HEK293T (cell line): ENCODE measurements around the gene C3orf38.
"Not testable (repeated sequence)": the region's sequence is repeated elsewhere in the genome, so short reads cannot be mapped to it uniquely, and the experiment has no call there.

Source experiments
- CTCF ChIA-PET: fragments of 350-600 bp; formaldehyde crosslinking; extraction: SDS; loops from one replicate; lab custom pipeline; 2021; ENCODE audit warnings: antibody characterized with exemption, inconsistent platforms; lab: Yijun Ruan, JAX
- POLR2A ChIA-PET: fragments of 350-600 bp; formaldehyde crosslinking; extraction: SDS; loops from one replicate; lab custom pipeline; 2020; ENCODE audit warnings: antibody characterized with exemption, inconsistent platforms; lab: Yijun Ruan, JAX
- DNase-seq: peaks from one replicate; pipeline ENCODE4 v3.0.0; 2012; ENCODE audit warnings: mixed read lengths; ENCODE audit errors: extremely low spot score
- ARNT ChIP-seq: fragments of 450-650 bp; IDR thresholded peaks from 2 replicates; pipeline ENCODE4 v1.6.1; 2017; ENCODE audit warnings: mild to moderate bottlenecking
- BHLHE40 ChIP-seq: fragments of 450-650 bp; IDR thresholded peaks from 2 replicates; pipeline ENCODE4 v1.6.1; 2016; ENCODE audit warnings: mild to moderate bottlenecking, moderate library complexity, borderline replicate concordance
- CTBP1 ChIP-seq: fragments of 450-650 bp; IDR thresholded peaks from 2 replicates; pipeline ENCODE4 v1.6.1; 2016; ENCODE audit warnings: borderline replicate concordance
- ELF4 ChIP-seq: fragments of 450-650 bp; IDR thresholded peaks from 2 replicates; pipeline ENCODE4 v1.6.1; 2017; ENCODE audit warnings: antibody characterized with exemption
- FOXA1 ChIP-seq: fragments of 450-650 bp; IDR thresholded peaks from 2 replicates; pipeline ENCODE4 v1.6.1; 2016; ENCODE audit warnings: mild to moderate bottlenecking
- FOXK2 ChIP-seq: fragments of 450-650 bp; IDR thresholded peaks from 2 replicates; pipeline ENCODE4 v1.6.1; 2016; ENCODE audit warnings: mild to moderate bottlenecking
- FOXM1 ChIP-seq: fragments of 450-650 bp; IDR thresholded peaks from 2 replicates; pipeline ENCODE4 v1.6.1; 2017; ENCODE audit warnings: mild to moderate bottlenecking, borderline replicate concordance
- HDGF ChIP-seq: fragments of 450-650 bp; IDR thresholded peaks from 2 replicates; pipeline ENCODE4 v1.6.1; 2017; ENCODE audit warnings: antibody characterized with exemption, borderline replicate concordance
- L3MBTL2 ChIP-seq: fragments of 450-650 bp; conservative IDR thresholded peaks from 2 replicates; pipeline ENCODE4 v1.6.1; 2016; ENCODE audit warnings: mild to moderate bottlenecking
- LEF1 ChIP-seq: fragments of 450-650 bp; IDR thresholded peaks from 2 replicates; pipeline ENCODE4 v1.6.1; 2017; ENCODE audit warnings: mild to moderate bottlenecking, borderline replicate concordance
- NFRKB ChIP-seq: fragments of 450-650 bp; IDR thresholded peaks from 2 replicates; pipeline ENCODE4 v1.6.1; 2016; ENCODE audit warnings: mild to moderate bottlenecking, moderate library complexity
- SP1 ChIP-seq: fragments of 450-650 bp; IDR thresholded peaks from 2 replicates; pipeline ENCODE4 v1.6.1; 2017
- SUZ12 ChIP-seq: fragments of 450-650 bp; IDR thresholded peaks from 2 replicates; pipeline ENCODE4 v1.6.1; 2016; ENCODE audit warnings: mild to moderate bottlenecking
- TARDBP ChIP-seq: fragments of 450-650 bp; IDR thresholded peaks from 2 replicates; pipeline ENCODE4 v1.6.1; 2016
- ZNF384 ChIP-seq: fragments of 450-650 bp; IDR thresholded peaks from 2 replicates; pipeline ENCODE4 v1.6.1; 2016
- TF ChIP-seq, protein P1 (sequence below): fragments of 450-650 bp; IDR thresholded peaks from 2 replicates; pipeline ENCODE4 v1.6.1; 2016

The C3orf38 gene

DNA sequence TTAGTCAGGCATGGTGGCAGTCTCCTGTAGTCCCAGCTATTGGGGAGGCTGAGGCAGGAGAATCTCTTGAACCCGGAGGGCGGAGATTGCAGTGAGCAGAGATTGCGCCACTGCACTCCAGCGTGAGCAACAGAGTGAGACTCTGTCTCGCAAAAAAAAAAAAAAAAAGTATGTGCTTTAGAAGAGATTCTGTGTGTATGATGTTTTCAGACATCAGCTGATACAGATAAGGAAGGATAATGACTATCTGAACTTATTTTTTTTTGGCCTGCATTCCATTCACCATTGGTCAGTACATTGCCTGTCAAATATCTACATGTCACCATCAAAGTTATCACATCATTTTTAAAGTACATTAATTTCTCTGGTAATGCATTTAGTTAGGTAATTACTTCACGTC lies 17.4 kb downstream of the C3orf38 start:
- no peak for DNase-seq
- CTCF ChIA-PET = no interaction called here
- TF ChIP-seq L3MBTL2 (no peak), HDGF (no peak), BHLHE40 (no peak), SP1 (no peak), LEF1 (no peak), ARNT (no peak), FOXA1 (no peak), ZNF384 (no peak), NFRKB (no peak)
- POLR2A ChIA-PET = no interaction called here

DNA sequence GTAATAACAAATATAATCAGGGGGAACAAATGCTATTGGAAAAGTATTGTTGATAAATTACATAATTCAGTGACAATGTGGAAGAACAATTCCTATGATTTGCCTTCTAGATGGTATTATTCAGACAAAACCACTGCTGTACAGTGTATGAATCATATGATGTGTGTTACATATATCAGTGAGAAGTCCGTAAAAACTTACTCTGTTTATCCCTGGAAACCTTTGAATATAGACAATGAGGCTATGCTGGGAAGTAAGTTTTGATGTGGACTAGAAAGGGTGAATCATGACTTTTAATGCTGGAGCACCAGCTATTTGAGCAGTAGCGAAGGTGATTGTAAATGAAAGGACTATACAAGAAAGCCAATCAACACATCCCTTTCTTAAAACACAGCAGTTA lies 17.9 kb downstream of the C3orf38 start:
- CTCF ChIA-PET = no interaction called here
- TF ChIP-seq FOXK2 (no peak), FOXM1 (no peak), TARDBP (no peak), HDGF (no peak), ZNF384 (no peak), SP1 (no peak), ELF4 (no peak), ARNT (no peak)
- POLR2A ChIA-PET = no interaction called here

DNA sequence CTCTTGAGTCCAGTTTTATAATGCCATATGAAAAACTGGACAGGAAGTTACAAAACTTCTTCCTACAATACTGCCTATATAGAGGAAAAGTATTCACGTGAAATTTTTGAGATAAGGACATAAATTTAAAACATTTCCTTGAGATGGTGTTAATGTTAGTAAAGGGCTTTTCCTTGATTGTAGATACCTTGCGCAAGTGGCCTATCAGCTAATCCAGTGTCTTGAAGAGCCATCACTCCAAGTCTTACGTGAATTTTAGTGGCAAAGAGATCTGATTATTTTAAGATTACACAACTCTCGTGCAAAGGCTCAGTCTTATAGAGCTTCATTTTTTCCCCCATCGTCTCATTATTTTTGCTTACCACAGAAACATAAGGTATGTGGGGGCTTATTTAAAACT lies 18.4 kb downstream of the C3orf38 start:
- no peak for TF ChIP-seq ZNF384
- no peak for TF ChIP-seq L3MBTL2
- TF ChIP-seq, protein P1, sequence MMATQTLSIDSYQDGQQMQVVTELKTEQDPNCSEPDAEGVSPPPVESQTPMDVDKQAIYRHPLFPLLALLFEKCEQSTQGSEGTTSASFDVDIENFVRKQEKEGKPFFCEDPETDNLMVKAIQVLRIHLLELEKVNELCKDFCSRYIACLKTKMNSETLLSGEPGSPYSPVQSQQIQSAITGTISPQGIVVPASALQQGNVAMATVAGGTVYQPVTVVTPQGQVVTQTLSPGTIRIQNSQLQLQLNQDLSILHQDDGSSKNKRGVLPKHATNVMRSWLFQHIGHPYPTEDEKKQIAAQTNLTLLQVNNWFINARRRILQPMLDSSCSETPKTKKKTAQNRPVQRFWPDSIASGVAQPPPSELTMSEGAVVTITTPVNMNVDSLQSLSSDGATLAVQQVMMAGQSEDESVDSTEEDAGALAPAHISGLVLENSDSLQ = no peak
- TF ChIP-seq ARNT = no peak
- no peak for TF ChIP-seq HDGF
- TF ChIP-seq BHLHE40 = no peak
- no peak for TF ChIP-seq FOXA1
- no peak for TF ChIP-seq SUZ12
- no peak for TF ChIP-seq ELF4
- TF ChIP-seq LEF1 = no peak
- TF ChIP-seq FOXM1 = no peak
- TF ChIP-seq SP1 = no peak
- TF ChIP-seq CTBP1 = no peak
- no peak for TF ChIP-seq TARDBP
- TF ChIP-seq FOXK2 = no peak
- DNase-seq = no peak
- ChIA-PET CTCF (no interaction called here), POLR2A (no interaction called here)

More for the DNA sequence above, 17.9 kb downstream of the C3orf38 start:
- no peak for DNase-seq

DNA sequence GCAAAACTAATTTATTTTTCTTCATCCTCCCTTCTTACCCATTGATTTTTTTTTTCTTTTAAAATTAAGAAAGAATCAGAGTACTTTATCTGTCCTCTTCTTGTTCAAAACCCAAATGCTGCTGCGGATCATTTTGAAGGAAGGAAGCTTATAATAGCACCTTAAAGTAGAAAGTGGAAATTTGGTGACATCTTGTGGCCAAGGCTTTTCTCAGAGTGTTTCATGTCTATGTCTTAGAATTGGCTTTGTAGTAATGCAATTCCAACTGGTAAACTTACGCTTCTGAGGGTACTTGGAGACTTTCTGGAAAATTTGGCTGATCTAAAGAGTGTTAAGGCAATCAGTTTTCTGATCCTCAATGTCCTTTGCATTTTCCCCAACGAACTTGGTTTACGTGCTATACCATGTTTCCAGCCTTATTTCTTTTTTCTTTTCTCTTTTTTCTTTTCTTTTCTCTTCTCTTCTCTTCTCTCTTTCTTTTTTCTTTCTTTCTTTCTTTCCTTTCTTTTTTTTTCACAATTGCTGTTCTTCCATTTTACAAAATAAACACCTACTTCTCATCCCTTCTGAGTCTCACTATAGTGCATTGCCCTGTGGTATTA lies 30.7 kb downstream of the C3orf38 start:
- TF ChIP-seq CTBP1 = no peak
- no peak for TF ChIP-seq BHLHE40
- TF ChIP-seq FOXM1 = no peak
- TF ChIP-seq TARDBP = no peak
- TF ChIP-seq ARNT = no peak
- TF ChIP-seq ELF4 = no peak
- TF ChIP-seq FOXA1 = no peak
- TF ChIP-seq L3MBTL2 = no peak
- TF ChIP-seq LEF1 = no peak
- no peak for TF ChIP-seq ZNF384
- TF ChIP-seq SP1 = no peak
- TF ChIP-seq, protein P1 = no peak
- TF ChIP-seq NFRKB = no peak
- no peak for TF ChIP-seq HDGF
- no peak for TF ChIP-seq FOXK2
- no peak for TF ChIP-seq SUZ12
- CTCF ChIA-PET = no interaction called here
- POLR2A ChIA-PET = no interaction called here
- peak; percentile 8 for DNase-seq

DNA sequence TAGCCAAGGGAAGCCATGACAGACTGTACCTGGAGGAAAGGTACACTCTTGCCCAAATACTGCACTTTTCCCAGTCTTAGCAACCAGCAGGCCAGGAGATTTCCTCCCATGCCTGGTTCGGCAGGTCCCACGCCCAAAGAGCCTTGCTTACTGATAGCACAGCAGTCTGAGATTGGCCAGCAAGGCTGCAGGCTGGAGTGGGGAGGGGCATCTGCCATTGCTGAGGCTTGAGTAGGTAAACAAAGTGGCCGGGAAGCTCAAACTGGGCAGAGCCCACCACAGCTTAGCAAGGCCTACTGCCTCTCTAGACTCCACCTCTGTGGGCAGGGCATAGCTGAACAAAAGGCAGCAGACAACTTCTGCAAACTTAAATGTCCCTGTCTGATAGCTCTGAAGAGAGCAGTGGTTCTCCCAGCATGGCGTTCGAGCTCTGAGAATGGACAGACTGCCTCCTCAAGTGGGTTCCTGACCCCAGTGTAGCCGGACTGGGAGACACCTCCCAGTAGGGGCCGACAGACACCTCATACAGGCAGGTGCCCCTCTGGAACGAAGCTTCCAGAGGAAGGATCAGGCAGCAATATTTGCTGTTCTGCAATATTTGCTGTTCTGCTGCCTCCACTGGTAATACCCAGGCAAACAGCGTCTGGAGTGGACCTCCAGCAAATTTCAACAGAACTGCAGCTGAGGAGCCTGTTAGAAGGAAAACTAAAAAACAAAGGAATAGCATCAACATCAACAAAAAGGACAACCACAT lies 32.6 kb downstream of the C3orf38 start:
- POLR2A ChIA-PET = interaction anchor here (1.0 kb wide), 1 partner anchor 32 kb away, joined by 3 read pairs; the partner anchor contains the start of gene C3orf38
- CTCF ChIA-PET = not testable (repeated sequence)

DNA sequence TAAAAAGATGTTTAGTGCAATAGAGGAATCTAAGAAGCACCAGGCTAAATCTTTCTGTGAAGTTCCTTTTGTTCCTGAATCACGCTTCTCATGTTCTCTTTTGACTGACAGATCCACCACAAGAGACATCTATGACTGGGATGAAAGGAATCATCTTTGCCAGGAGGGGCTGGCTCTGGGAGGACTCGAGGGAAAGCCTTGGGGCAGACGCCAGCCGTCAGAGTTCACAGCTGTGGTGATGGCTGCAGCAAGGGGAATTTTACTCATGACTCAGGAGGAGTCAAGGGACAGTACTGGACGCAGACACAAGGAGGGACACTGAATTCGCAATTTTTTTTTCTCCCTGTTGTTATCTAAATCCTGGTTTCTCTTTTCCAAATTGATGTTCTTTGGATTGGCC lies 38.7 kb downstream of the C3orf38 start:
- DNase-seq = peak; percentile 5
- ChIA-PET CTCF (no interaction called here), POLR2A (no interaction called here)
- no peak for TF ChIP-seq HDGF
- TF ChIP-seq, protein P1 = 0 out of 2 replicates have a peak, but pooled peaks have one; percentile 18

More for the DNA sequence above, 32.6 kb downstream of the C3orf38 start:
- DNase-seq = not testable (repeated sequence)

DNA sequence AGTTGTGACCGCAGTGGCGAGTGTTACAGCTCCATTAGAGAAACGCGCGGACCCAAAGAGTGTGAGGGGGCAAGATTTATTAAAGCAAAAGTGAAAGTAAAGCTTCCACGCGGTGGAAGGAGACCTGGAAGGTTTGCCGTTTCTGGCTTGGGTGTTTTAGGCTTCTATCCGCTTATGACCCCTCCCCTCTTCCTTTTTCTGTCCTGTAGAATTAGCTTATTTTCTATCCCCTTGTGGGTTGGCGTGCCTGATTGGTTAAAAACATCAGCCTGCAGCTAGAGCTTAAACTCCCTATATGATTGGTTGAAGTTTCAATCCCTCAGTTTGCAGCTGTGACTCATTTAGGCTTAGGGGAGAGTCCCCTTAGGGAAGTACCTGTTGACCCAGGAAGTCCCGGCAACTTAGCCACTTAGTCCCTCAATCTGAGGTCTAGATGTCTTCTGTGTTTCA lies 39.6 kb downstream of the C3orf38 start:
- TF ChIP-seq FOXA1 = no peak
- TF ChIP-seq SP1 = no peak
- no peak for TF ChIP-seq SUZ12
- no peak for TF ChIP-seq NFRKB
- no peak for TF ChIP-seq HDGF
- TF ChIP-seq TARDBP = no peak
- TF ChIP-seq, protein P1 = no peak
- no peak for TF ChIP-seq FOXM1
- TF ChIP-seq L3MBTL2 = no peak
- no peak for TF ChIP-seq ARNT
- TF ChIP-seq ZNF384 = no peak
- no peak for TF ChIP-seq ELF4
- ChIA-PET POLR2A (no interaction called here), CTCF (no interaction called here)
- no peak for DNase-seq
